Measurements from ENCODE around the gene EHD1.

- TF ChIP-seq CTCF (IDR thresholded peaks at IDR 0.05) (no peak), POLR2A (IDR thresholded peaks at IDR 0.05) (no peak), EP300 (IDR thresholded peaks at IDR 0.05) (no peak)
Observed at GRCh38 chr11:64915376-64915887, 37.0 kb upstream of the EHD1 start.
